Brain microvascular endothelial cell (primary cell): Measurements from ENCODE around the gene TLX2.

ENCODE experiments used
- DNase-seq: peaks from one replicate; pipeline ENCODE4 v3.0.0-alpha.2; 2020
- H3K27ac ChIP-seq: fragments of 250-450 bp; sonication (Bioruptor Pico); 2 replicates; pipeline ENCODE4 v1.5.1; 2020; ENCODE audit warnings: mild to moderate bottlenecking, moderate library complexity
- H3K27me3 ChIP-seq: fragments of 250-450 bp; sonication (Bioruptor Pico); replicated peaks from 2 replicates; pipeline ENCODE4 v1.5.1; 2020; ENCODE audit warnings: mild to moderate bottlenecking
- H3K36me3 ChIP-seq: fragments of 250-450 bp; sonication (Bioruptor Pico); replicated peaks from 2 replicates; pipeline ENCODE4 v1.5.1; 2020; ENCODE audit warnings: mild to moderate bottlenecking
- H3K4me3 ChIP-seq: 2 replicates; pipeline ENCODE4 v1.5.1; 2011; ENCODE audit warnings: low read depth, mild to moderate bottlenecking, control low read depth, low read length, moderate library complexity
- in situ Hi-C: cut with HindIII; loops from 2 replicates; pipeline ENCODE4 v1.10.0; 2017; ENCODE audit warnings: low sequenced_read_pairs, low pct_ligation_motif_present
- TF ChIP-seq, protein P1 (sequence below): IDR thresholded peaks from 2 replicates; pipeline ENCODE4 v1.5.1; 2011; ENCODE audit warnings: low read depth, mild to moderate bottlenecking, moderate library complexity, low read length, control low read depth, inconsistent platforms; ENCODE audit errors: missing control alignments

TLX2 gene

GRCh38 chr2:74535440-74535965 is 21.3 kb downstream of the TLX2 start:
- Histone ChIP-seq H3K36me3 (peaks cover 3% of the 10 kb centered on the region), H3K27me3 (no peaks in the 10 kb centered on the region), H3K27ac (no peak overlapping the region), H3K4me3 (no peak overlapping the region)
- DNase-seq = no peak
- in situ Hi-C loops = no loop called here
- TF ChIP-seq, protein P1, sequence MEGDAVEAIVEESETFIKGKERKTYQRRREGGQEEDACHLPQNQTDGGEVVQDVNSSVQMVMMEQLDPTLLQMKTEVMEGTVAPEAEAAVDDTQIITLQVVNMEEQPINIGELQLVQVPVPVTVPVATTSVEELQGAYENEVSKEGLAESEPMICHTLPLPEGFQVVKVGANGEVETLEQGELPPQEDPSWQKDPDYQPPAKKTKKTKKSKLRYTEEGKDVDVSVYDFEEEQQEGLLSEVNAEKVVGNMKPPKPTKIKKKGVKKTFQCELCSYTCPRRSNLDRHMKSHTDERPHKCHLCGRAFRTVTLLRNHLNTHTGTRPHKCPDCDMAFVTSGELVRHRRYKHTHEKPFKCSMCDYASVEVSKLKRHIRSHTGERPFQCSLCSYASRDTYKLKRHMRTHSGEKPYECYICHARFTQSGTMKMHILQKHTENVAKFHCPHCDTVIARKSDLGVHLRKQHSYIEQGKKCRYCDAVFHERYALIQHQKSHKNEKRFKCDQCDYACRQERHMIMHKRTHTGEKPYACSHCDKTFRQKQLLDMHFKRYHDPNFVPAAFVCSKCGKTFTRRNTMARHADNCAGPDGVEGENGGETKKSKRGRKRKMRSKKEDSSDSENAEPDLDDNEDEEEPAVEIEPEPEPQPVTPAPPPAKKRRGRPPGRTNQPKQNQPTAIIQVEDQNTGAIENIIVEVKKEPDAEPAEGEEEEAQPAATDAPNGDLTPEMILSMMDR = no peak

- Histone ChIP-seq H3K27ac (no peak overlapping the region), H3K36me3 (peaks cover 3% of the 10 kb centered on the region), H3K27me3 (no peaks in the 10 kb centered on the region), H3K4me3 (no peak overlapping the region)
- DNase-seq = no peak
- TF ChIP-seq, protein P1 = no peak
- in situ Hi-C loops = no loop called here
Measured at GRCh38 chr2:74536166-74536950, 22.1 kb downstream of the TLX2 start.

- in situ Hi-C loops = no loop called here
- H3K27me3 ChIP-seq = no peaks in the 10 kb centered on the region
- TF ChIP-seq, protein P1 = no peak
- H3K27ac ChIP-seq = no peak overlapping the region
- H3K36me3 ChIP-seq = peaks cover 3% of the 10 kb centered on the region
- no peak overlapping the region for H3K4me3 ChIP-seq
- no peak for DNase-seq
Measured at GRCh38 chr2:74537140-74537539, 22.9 kb downstream of the TLX2 start.

DNA sequence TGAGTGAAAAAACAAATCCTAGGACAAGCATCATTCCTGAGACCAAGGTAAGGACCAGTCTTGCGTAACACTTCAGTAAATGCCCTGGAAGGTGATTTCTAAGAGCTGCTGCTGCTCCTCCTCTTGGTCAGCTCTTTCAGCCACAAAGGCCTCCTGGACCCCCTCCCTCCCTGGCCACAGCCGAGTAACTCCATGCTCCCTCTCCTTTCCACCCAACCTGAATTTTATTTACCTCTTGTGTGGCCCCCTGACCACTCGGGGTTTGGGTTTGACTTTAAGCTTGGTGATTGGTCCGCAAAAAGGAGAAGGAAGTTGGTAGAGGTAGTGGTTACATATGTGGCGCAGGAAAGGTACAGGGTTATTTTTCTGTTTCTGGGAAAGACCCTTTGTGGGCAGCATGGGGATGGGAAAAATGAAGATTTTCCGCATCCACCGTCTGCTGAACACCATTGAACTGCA is 24.7 kb downstream of the TLX2 start:
- H3K36me3 ChIP-seq = no peaks in the 10 kb centered on the region
- TF ChIP-seq, protein P1 = no peak
- in situ Hi-C loops = no loop called here

GRCh38 chr2:74540291-74540690 is 26.0 kb downstream of the TLX2 start:
- Histone ChIP-seq H3K27me3 (no peaks in the 10 kb centered on the region), H3K36me3 (no peaks in the 10 kb centered on the region), H3K4me3 (no peak overlapping the region), H3K27ac (no peak overlapping the region)
- no peak for DNase-seq
- in situ Hi-C loops = no loop called here
- TF ChIP-seq, protein P1 = no peak

More for the DNA sequence above, 24.7 kb downstream of the TLX2 start:
- no peak for DNase-seq
- Histone ChIP-seq H3K27ac (no peak overlapping the region), H3K4me3 (no peak overlapping the region), H3K27me3 (no peaks in the 10 kb centered on the region)
